Pancreas (tissue), 10 donors: Measurements from ENCODE around the gene ZDHHC24. TPM values are rescaled to one million over a fixed set of nuclear protein-coding genes. Genes with fewer than 3 reads are reported as not detected.

Experiments
- ATAC-seq, 4 donors: fragments of 200-7000 bp; cut with Tn5 transposase; one replicate each; pipeline versions ENCODE4 v1.8.0 to v1.9.1; 2020; ENCODE audit warnings: mild to moderate bottlenecking in 4 of 4, moderate library complexity in 4 of 4
- DNase-seq, 6 donors: peaks; one replicate each; pipeline ENCODE4 v3.0.0-alpha.2; 2020
- FAIRE-seq: peaks from 2 replicates; lab custom pipeline; 2012; peaks lifted over from hg19 to GRCh38; lab: Jason Lieb, UNC
- H3K27ac ChIP-seq, 4 donors: fragments of 200-600 bp; sonication (generic); 1 replicate in 3 of 4; 2 replicates in 1 of 4; pipeline versions ENCODE4 v1.5.0 to v1.8.0; 2020
- H3K27me3 ChIP-seq, 4 donors: fragments of 200-600 bp; one replicate each; pipeline ENCODE4 v1.8.0; 2021
- H3K36me3 ChIP-seq, 3 donors: fragments of 200-600 bp; sonication (generic) in 1 of 3; one replicate each; pipeline versions ENCODE4 v1.5.0 to v1.8.0; 2020 to 2021
- H3K4me1 ChIP-seq, 3 donors: fragments of 200-600 bp; one replicate each; pipeline ENCODE4 v1.8.0; 2021
- H3K4me3 ChIP-seq, 4 donors: fragments of 200-600 bp; sonication (generic) in 2 of 4; one replicate each; pipeline versions ENCODE4 v1.5.0 to v1.8.0; 2020 to 2021
- H3K9me3 ChIP-seq, 4 donors: fragments of 200-600 bp; one replicate each; pipeline ENCODE4 v1.8.0; 2021
- WGBS, 2 donors: extraction: QIAGEN DNeasy Blood & Tissue Kit; methylation state at CpG; one replicate each; pipeline ENCODE4 v1.1.7; 2013; 5-methylcytosine and 5-hydroxymethylcytosine counted together
- intact Hi-C, 3 donors: fragments of 100-400 bp; cut with DNase I; formaldehyde crosslinking; loops; one replicate each; pipeline versions ENCODE4 v1.11.1 to v1.14.2; 2022
- polyA plus RNA-seq, 2 donors: library from polyadenylated mRNA; stranded (reverse); fragments of 200-250 nt; gene quantifications; one replicate each; pipeline ENCODE4 v1.2.3, GENCODE V29; 2013
- total RNA-seq, 6 donors: library from RNA; stranded (reverse); fragmentation: NEBNext Ultra II Directional in 4 of 6; extraction: Animal tissue kit (Norgen Biotek cat#: 25700) in 4 of 6; gene quantifications; one replicate each; pipeline versions ENCODE4 v1.2.1 to v1.2.4, GENCODE V29; 2021 to 2023
- TF ChIP-seq, protein P1 (sequence below), 4 donors: fragments of 200-600 bp; sonication (generic) in 3 of 4; IDR thresholded peaks; one replicate each; pipeline versions ENCODE4 v1.5.0 to v1.8.0; 2021; ENCODE audit warnings: antibody characterized with exemption in 4 of 4
- donor health status: healthy with polysubstance abuse.
- donor health status: DM: no; HTN: no; CAD: no; lungs with moderate emphysema.
- donor health status: DM: no; HTN: no; CAD: no.
- donor health status: control.
- donor health status: control.
- donor health status: Bipolar disorder and iron deficiency.
- donor health status: DM: yes; HTN: yes; CAD: no.
- donor health status: DM: no; HTN: no; CAD: no.
- donor health status: DM: no; HTN: no; CAD: no.
- donor health status: DM: yes; HTN: yes; CAD: no.

ZDHHC24 gene
- total and polyA plus RNA-seq, 8 donors: 7.0 to 11.4 (median 7.9) TPM

DNA sequence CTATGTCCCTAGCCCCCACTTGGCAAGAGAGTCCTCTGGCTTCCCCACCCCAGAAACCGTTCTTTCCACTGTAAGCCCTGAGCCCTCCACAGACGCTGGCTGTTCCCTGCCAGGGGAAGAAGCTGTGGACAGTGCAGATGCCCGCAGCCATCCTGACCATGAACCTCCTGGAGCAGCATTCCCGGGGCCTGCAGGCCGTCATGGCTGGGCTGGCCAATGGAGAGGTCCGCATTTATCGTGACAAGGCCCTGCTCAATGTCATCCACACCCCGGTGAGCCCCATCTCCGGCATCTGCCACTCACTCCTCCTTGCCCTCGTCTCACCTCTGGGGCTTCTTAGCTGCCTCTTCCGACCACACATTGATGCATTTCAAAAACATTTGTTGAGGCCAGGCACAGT, 22.2 kb downstream of the ZDHHC24 start:
- no peak for FAIRE-seq
- Histone ChIP-seq H3K27ac (no peak overlapping the region), H3K4me1 (no peaks in the 10 kb centered on the region), H3K36me3 (peaks cover 0 to 21% (median 0%) of the 10 kb centered on the region in 3 donors), H3K27me3 (no peaks in the 10 kb centered on the region), H3K9me3 (no peaks in the 10 kb centered on the region), H3K4me3 (no peak overlapping the region)
- no peak for ATAC-seq
- intact Hi-C loops: no loop called here
- DNase-seq: peak in 1 of 6 donors; percentile 32
- TF ChIP-seq, protein P1, sequence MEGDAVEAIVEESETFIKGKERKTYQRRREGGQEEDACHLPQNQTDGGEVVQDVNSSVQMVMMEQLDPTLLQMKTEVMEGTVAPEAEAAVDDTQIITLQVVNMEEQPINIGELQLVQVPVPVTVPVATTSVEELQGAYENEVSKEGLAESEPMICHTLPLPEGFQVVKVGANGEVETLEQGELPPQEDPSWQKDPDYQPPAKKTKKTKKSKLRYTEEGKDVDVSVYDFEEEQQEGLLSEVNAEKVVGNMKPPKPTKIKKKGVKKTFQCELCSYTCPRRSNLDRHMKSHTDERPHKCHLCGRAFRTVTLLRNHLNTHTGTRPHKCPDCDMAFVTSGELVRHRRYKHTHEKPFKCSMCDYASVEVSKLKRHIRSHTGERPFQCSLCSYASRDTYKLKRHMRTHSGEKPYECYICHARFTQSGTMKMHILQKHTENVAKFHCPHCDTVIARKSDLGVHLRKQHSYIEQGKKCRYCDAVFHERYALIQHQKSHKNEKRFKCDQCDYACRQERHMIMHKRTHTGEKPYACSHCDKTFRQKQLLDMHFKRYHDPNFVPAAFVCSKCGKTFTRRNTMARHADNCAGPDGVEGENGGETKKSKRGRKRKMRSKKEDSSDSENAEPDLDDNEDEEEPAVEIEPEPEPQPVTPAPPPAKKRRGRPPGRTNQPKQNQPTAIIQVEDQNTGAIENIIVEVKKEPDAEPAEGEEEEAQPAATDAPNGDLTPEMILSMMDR (IDR thresholded peaks at IDR 0.05): no peak
- WGBS, 2 donors: 91 to 93% methylated on average over 11 of the region's 11 CpGs

DNA sequence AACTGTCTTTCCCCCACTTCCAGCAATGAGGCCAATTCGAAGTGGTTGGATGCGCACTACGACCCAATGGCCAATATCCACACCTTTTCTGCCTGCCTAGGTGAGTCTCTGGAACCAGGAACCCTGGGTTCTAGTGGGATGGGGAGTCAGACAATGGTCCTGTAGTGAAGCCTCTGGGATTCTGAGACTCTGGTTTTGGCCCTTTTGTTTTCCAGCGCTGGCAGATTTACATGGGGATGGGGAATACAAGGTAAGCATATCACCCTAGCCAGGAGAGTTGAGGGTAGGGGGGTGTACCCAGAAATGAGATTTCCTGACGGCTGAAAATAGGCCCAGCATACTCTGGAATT, 34.9 kb downstream of the ZDHHC24 start:
- intact Hi-C loops: no loop called here
- FAIRE-seq: no peak
- Histone ChIP-seq H3K36me3 (no peaks in the 10 kb centered on the region), H3K9me3 (no peaks in the 10 kb centered on the region), H3K4me3 (peak overlapping the region; percentile 59 to 95 (median 80)), H3K27ac (no peak overlapping the region), H3K27me3 (no peaks in the 10 kb centered on the region), H3K4me1 (peaks cover 0 to 13% (median 6%) of the 10 kb centered on the region in 3 donors)
- TF ChIP-seq, protein P1 (IDR thresholded peaks at IDR 0.05): no peak
- DNase-seq: no peak
- peak in 1 of 4 donors; percentile 32 for ATAC-seq
- WGBS, 2 donors: 4% methylated on average over 5 of the region's 5 CpGs

DNA sequence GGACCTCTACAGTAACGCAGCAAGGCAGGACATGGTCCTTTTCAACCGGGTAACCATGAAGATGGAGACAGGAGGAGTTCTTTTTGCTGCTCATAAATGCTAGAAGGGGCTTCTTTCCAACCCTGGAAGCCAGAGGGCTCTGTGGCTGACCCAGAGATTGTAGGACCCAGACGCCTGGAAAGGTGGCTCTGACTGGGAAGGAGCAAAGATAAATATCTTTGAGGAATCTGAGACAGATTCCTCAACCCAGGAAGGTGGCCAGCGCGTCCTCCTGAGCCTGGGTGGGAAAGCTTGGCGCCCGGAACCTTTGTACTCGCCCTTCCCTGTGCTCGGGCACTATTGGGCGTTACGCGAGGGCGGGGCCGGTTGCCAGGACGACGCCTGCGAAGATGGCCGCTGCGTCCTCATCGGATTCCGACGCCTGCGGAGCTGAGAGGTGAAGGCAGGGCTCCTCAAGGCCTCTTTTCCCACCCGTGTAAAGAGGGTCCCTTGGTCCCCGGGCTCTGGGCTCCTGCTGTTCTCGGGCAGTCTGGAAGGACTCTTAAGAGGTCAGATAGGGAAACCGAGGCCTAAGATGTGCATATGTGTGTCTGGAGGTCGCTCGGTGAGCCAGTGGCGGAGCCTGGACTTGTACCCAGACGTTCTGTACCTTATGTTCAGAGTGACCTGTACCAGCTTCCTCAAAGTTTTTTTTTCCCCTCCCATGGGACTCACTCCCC, 35.4 kb downstream of the ZDHHC24 start, which contains the start of gene BBS1:
BBS1 (plus strand) TSS at position 365 of the 719 bp plus-strand sequence; CDS start at position 390, 25 bp downstream.
- intact Hi-C loops: no loop called here
- Histone ChIP-seq H3K9me3 (no peaks in the 10 kb centered on the region), H3K27me3 (no peaks in the 10 kb centered on the region), H3K27ac (peak within 1 kb of the TSS in 1 of 4 donors; percentile 44), H3K36me3 (no peaks in the 10 kb centered on the region), H3K4me3 (peak within 1 kb of the TSS; percentile 59 to 95 (median 80)), H3K4me1 (peaks cover 0 to 13% (median 6%) of the 10 kb centered on the region in 3 donors)
- FAIRE-seq: no peak
- ATAC-seq: peak; percentile 99 to 100 (median 100)
- peak; percentile 78 to 96 (median 90) for DNase-seq
- TF ChIP-seq, protein P1 (IDR thresholded peaks at IDR 0.05): no peak
- 1% methylated on average over 31 of the region's 31 CpGs for WGBS, 2 donors

DNA sequence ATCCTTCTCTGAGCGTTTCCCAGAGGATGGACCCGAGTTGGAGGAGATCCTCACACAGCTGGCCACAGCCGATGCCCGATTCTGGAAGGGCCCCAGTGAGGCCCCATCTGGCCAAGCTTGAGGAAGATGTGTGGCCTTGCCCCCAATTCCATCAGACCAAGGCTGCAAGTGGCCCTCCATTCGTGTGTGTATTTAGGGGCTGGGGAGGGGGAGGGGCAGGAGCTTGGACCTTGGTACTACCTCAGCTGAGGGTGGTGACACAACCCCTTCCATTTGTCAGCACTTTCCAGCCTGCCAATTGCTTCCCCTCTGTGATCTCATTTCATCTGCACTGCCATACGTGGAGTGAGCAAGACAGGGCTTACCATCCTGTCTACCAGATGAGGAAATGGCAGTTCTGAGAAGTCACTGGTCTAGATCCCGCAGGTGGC, 36.7 kb downstream of the ZDHHC24 start:
- ATAC-seq (no peak), FAIRE-seq (no peak), DNase-seq (no peak)
- intact Hi-C loops: no loop called here
- 86 to 90% methylated on average over 7 of the region's 7 CpGs for WGBS, 2 donors
- Histone ChIP-seq H3K27me3 (no peaks in the 10 kb centered on the region), H3K36me3 (no peaks in the 10 kb centered on the region), H3K4me1 (peaks cover 0 to 13% (median 6%) of the 10 kb centered on the region in 3 donors), H3K9me3 (no peaks in the 10 kb centered on the region), H3K27ac (no peak overlapping the region), H3K4me3 (no peak overlapping the region)
- TF ChIP-seq, protein P1 (IDR thresholded peaks at IDR 0.05): no peak

DNA sequence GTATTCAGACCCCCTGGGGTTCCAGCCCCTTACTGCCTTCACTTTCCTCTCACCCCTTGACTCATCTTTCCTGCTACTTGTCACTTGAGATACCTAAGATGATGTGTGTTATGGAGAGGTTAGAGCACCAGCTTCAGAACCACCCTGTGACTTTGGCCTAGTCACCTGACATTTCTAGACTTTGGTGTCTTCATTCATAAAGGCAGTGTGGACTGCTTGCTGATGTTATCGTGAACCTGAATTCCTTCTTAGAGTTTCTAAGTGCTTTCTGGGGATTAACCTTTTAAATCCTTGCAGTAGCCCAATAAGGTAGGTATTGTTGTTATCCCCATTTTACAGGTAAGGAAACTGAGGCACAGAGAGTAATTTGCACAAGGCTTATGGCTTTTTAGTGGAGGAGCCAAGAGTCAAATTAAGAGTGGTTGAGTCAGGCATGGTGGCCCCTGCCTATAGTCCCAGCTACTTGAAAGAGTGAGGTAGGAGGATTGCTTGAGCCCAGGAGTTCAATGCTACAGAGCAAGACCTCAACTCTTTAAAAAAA, 40.5 kb downstream of the ZDHHC24 start:
- Histone ChIP-seq H3K4me1 (no peaks in the 10 kb centered on the region), H3K9me3 (no peaks in the 10 kb centered on the region), H3K27me3 (no peaks in the 10 kb centered on the region), H3K4me3 (no peak overlapping the region), H3K27ac (no peak overlapping the region), H3K36me3 (peaks cover 0 to 2% (median 0%) of the 10 kb centered on the region in 3 donors)
- FAIRE-seq (no peak), DNase-seq (no peak), ATAC-seq (no peak)
- 0 to 89% methylated on average over 1 of the region's 1 CpG for WGBS, 2 donors
- intact Hi-C loops: no loop called here
- TF ChIP-seq, protein P1 (IDR thresholded peaks at IDR 0.05): no peak
